ENCODE measurements around the gene SHISA7. TPM values are rescaled to one million over a fixed set of nuclear protein-coding genes. Genes with fewer than 3 reads are reported as not detected.

Gene SHISA7
- total RNA-seq (2014; rRNA removed; shearing (Covaris generic)) (not detected in 2 replicates), polyA plus RNA-seq (2016; fragmentation: Nextera tagmentation; extraction: Ambion mirVana) (not detected in 2 replicates)

DNA sequence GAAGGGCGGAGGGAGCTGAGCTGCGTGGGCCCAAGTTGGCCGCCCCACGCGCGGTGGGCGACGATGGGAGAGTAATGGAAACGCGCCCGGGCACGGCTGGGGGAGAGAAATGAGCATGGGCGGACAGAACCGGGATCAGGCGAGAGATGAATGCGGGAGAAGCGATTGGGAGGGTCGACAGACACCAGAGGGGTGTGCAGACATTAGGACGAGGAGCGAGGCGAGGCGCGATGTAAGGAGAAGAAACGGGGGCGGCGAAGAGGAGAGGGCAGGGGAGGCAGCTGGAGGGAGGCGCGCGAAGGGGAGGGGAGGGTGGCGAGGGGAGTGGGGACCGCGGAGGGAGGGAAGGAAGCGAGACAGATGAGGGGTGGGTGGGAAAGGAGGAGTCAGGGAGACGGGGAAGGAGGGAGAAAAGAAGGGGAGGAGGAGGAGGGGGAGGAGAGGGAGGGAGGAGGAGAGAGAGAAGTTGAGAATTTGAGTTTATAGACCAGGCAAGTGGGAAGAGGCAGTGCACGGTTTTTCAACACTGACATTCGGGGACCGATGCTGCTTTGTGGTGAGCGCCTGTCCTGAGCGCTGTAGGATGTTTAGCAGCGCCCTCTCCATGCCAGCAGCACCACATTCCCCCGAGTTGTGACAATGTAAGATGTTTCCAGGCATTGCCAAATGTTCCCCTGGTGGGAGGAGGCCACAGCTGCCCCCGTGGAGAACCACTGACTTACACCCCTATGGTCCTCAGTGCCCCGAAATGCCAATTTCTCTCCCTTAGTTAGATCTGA lies at the start of gene SHISA7:
TSS of gene SHISA7 (minus strand) at position 256 of the 779 bp plus-strand sequence. CDS start 437 bp downstream, outside the sequence.
- no peaks in the 10 kb centered on the region for H3K79me2 ChIP-seq (ENCODE audit: insufficient read depth)
- no peak within 1 kb of the TSS for H2AFZ ChIP-seq
- H3K4me1 ChIP-seq (ENCODE audit: insufficient read depth): no peaks in the 10 kb centered on the region
- no peak within 1 kb of the TSS for H3K4me3 ChIP-seq
- H3K36me3 ChIP-seq (ENCODE audit: low read depth): no peaks in the 10 kb centered on the region
- 2 to 7% methylated on average over 19 to 43 of the region's 43 CpGs for WGBS, 2 experiments (ENCODE audit: low coverage in 1 of 2, low lambda C conversion rate in 2 of 2, missing lambda C conversion rate in 2 of 2)
- H3K27me3 ChIP-seq (replicated peaks; ENCODE audit: insufficient read depth): peaks cover 39% of the 10 kb centered on the region
- no peak within 1 kb of the TSS for H3K27ac ChIP-seq
- H4K20me1 ChIP-seq (ENCODE audit: insufficient read depth): no peaks in the 10 kb centered on the region
- TF ChIP-seq EZH2phosphoT487 (IDR thresholded peaks at IDR 0.05; ENCODE audit: insufficient read depth, low read depth) (no peak), EZH2 (IDR thresholded peaks at IDR 0.05; ENCODE audit: insufficient read depth, poor library complexity, severe bottlenecking) (peak; percentile 51)
- H3K4me2 ChIP-seq (ENCODE audit: unreplicated experiment): no peak within 1 kb of the TSS
- in situ Hi-C loops (cut with MboI): no loop called here
- no peaks in the 10 kb centered on the region; the same call in 1 of the 2 replicates for H3F3A ChIP-seq (ENCODE audit: insufficient read depth)
- H3K9me3 ChIP-seq (ENCODE audit: low read depth): no peaks in the 10 kb centered on the region
- H3K9ac ChIP-seq: no peak within 1 kb of the TSS
- DNase-seq: peak; percentile 30
- no peaks in the 10 kb centered on the region for H3K9me2 ChIP-seq (ENCODE audit: insufficient read depth)

DNA sequence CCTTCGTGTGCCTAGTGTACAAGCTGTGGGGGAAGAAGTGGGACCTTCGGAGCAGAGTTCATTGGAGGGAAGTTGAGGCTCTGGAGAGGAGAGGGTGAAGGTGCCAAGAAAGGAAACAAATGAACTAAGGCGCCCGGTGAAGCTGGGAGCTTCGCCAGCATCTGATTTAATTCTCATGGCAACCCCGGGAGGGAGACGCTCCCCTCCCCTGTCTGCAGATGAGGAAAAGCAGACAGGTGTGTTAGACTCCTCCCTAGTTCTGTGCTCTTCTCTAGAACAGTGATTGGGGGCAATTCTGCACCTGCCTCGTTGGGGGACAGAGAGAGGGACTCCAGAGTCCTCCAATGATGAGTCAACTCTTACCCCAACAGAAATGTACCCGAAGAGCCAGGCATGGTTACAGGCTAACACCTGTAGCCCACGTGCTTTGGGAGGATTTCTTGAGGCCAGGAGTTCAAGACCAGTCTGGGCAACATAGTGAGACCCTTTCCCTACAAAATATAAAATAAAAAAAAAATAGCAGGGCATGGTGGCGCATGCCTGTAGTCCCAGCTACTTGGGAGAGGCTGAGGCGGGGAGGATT lies 49.4 kb upstream of the SHISA7 start:
- H3K27me3 ChIP-seq (replicated peaks; ENCODE audit: insufficient read depth): no peaks in the 10 kb centered on the region
- no peak overlapping the region for H2AFZ ChIP-seq
- no peaks in the 10 kb centered on the region for H3K9me3 ChIP-seq (ENCODE audit: low read depth)
- no peak overlapping the region for H3K9ac ChIP-seq
- WGBS, 2 experiments (ENCODE audit: low coverage in 1 of 2, low lambda C conversion rate in 2 of 2, missing lambda C conversion rate in 2 of 2): 66 to 68% methylated on average over 12 of the region's 12 CpGs
- in situ Hi-C loops (cut with MboI): no loop called here
- H3K4me3 ChIP-seq: no peak overlapping the region
- no peaks in the 10 kb centered on the region for H4K20me1 ChIP-seq (ENCODE audit: insufficient read depth)
- TF ChIP-seq EZH2 (IDR thresholded peaks at IDR 0.05; ENCODE audit: insufficient read depth, poor library complexity, severe bottlenecking) (no peak), EZH2phosphoT487 (IDR thresholded peaks at IDR 0.05; ENCODE audit: insufficient read depth, low read depth) (no peak)
- no peak overlapping the region for H3K4me2 ChIP-seq (ENCODE audit: unreplicated experiment)
- no peaks in the 10 kb centered on the region for H3K9me2 ChIP-seq (ENCODE audit: insufficient read depth)
- no peak for DNase-seq
- peaks cover 14% of the 10 kb centered on the region for H3K4me1 ChIP-seq (ENCODE audit: insufficient read depth)
- no peaks in the 10 kb centered on the region for H3K79me2 ChIP-seq (ENCODE audit: insufficient read depth)
- H3K36me3 ChIP-seq (ENCODE audit: low read depth): no peaks in the 10 kb centered on the region
- H3K27ac ChIP-seq: no peak overlapping the region
- H3F3A ChIP-seq (ENCODE audit: insufficient read depth): no peaks in the 10 kb centered on the region

DNA sequence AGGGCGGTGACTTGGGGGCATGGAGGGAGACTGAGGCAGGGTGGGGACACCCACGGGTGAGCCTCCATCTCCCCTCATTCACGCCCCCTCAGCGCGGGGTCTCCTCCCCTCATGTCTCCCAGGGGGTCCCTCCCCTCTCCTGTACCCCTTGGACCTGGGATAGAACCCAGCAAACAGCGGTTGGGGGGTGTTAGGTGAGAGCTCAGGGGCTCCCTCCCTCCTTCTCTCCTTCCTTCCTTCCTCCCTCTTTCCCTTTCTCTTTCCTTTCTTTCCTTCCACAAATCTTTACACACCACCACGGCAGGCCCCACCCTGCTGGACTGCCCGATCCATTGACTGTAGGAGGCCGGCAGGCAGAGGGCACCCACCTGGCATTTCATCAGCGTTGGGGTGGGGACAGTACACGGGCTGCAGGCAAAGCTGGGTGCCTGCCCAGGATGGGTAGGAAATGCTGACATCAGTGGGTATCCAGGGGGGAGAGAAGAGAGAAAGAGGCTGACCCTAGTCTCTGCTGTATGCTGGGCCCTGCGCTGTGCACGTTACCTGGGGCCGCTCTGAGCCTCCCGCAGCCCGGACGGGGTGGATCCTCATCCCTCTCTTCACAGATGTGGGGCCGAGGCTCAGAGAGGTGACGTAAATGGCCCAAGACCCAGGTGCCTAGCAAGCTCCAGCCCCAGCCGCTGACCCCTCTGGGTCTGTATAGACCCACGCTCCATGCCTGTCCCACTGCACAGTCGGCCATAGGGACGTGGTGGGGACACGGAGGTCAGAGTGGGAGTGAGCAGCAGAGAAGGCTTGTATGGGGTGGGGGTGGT lies 48.7 kb upstream of the SHISA7 start:
- no peak for DNase-seq

More for the DNA sequence above, 48.7 kb upstream of the SHISA7 start:
- in situ Hi-C loops (cut with MboI): no loop called here
- Histone ChIP-seq H2AFZ (no peak overlapping the region), H3K4me3 (no peak overlapping the region), H3K27ac (no peak overlapping the region), H3K9ac (no peak overlapping the region), H3K9me2 (ENCODE audit: insufficient read depth) (no peaks in the 10 kb centered on the region), H3K36me3 (ENCODE audit: low read depth) (no peaks in the 10 kb centered on the region), H3K4me1 (ENCODE audit: insufficient read depth) (peaks cover 21% of the 10 kb centered on the region), H3K79me2 (ENCODE audit: insufficient read depth) (no peaks in the 10 kb centered on the region), H3F3A (ENCODE audit: insufficient read depth) (peaks cover 6% of the 10 kb centered on the region), H3K27me3 (replicated peaks; ENCODE audit: insufficient read depth) (no peaks in the 10 kb centered on the region), H3K4me2 (ENCODE audit: unreplicated experiment) (no peak overlapping the region), H4K20me1 (ENCODE audit: insufficient read depth) (no peaks in the 10 kb centered on the region), H3K9me3 (ENCODE audit: low read depth) (no peaks in the 10 kb centered on the region)
- TF ChIP-seq EZH2 (IDR thresholded peaks at IDR 0.05; ENCODE audit: insufficient read depth, poor library complexity, severe bottlenecking) (no peak), EZH2phosphoT487 (IDR thresholded peaks at IDR 0.05; ENCODE audit: insufficient read depth, low read depth) (no peak)
- WGBS, 2 experiments (ENCODE audit: low coverage in 1 of 2, low lambda C conversion rate in 2 of 2, missing lambda C conversion rate in 2 of 2): 77 to 81% methylated on average over 18 to 24 of the region's 24 CpGs
